ENCODE data around the gene SPHK2.

Gene SPHK2

GRCh38 chr19:48642862-48643261, 23.6 kb downstream of the SPHK2 start:
- no peak for TF ChIP-seq CTCF (IDR thresholded peaks at IDR 0.05; ENCODE audit: low read depth, low read length, missing control alignments)
- H3K4me3 ChIP-seq (ENCODE audit: low read depth, low read length) = no peak overlapping the region
- DNase-seq (ENCODE audit: low read depth) = no peak
- in situ Hi-C loops (cut with HindIII; ENCODE audit: low sequenced_read_pairs) = no loop called here

GRCh38 chr19:48644355-48644754, 25.0 kb downstream of the SPHK2 start:
- TF ChIP-seq CTCF (IDR thresholded peaks at IDR 0.05; ENCODE audit: low read depth, low read length, missing control alignments) = no peak
- in situ Hi-C loops (cut with HindIII; ENCODE audit: low sequenced_read_pairs) = no loop called here
- DNase-seq (ENCODE audit: low read depth) = no peak
- H3K4me3 ChIP-seq (ENCODE audit: low read depth, low read length) = peak overlapping the region; percentile 52

DNA sequence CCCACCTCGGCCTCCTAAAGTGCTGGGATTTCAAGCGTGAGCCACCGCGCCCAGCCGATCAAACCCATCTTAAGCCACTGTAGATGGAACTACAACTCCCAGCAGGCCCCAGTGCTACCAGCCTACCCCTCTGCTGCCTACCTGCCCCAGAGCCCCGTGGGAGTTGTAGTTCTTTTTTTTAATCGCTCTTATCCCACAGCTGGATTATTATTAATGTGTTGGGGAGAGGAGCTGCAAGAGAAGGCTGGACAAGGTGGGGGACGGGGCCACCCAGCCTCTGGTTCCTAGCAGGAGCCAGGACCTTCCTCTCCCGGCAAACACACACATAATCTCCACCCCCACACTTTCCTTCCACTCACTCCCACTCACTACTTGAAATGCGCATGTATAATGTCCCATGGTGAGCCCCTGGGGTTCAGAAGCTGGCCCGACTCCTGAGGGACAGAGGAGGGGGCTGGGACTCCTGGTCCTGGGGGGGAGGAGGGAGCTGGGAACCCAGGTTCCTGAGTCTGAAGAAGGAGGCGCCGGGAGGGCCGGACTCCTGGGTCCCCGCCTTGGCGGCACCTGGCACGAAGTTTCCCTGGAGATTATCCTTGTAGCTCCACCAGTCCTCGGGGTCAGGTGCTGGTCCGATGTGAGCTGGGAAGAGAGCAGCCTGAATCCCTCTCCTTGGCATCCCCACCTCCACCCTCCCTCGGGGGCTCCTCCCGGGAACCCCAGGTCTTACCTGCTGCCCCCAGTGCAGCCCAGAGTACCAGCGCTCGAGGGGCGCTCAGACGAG, 25.7 kb downstream of the SPHK2 start:
- DNase-seq (ENCODE audit: low read depth) = no peak
- in situ Hi-C loops (cut with HindIII; ENCODE audit: low sequenced_read_pairs) = no loop called here
- no peak for TF ChIP-seq CTCF (IDR thresholded peaks at IDR 0.05; ENCODE audit: low read depth, low read length, missing control alignments)
- peak overlapping the region; percentile 52 for H3K4me3 ChIP-seq (ENCODE audit: low read depth, low read length)

- in situ Hi-C loops (cut with HindIII; ENCODE audit: low sequenced_read_pairs) = no loop called here
- DNase-seq (ENCODE audit: low read depth) = no peak
- no peak for TF ChIP-seq CTCF (IDR thresholded peaks at IDR 0.05; ENCODE audit: low read depth, low read length, missing control alignments)
- H3K4me3 ChIP-seq (ENCODE audit: low read depth, low read length) = peak overlapping the region; percentile 52
Measured at GRCh38 chr19:48645620-48646000, 26.3 kb downstream of the SPHK2 start.

GRCh38 chr19:48646001-48646721, 26.9 kb downstream of the SPHK2 start, which contains the start of gene CA11:
Gene CA11 (minus strand): TSS chr19:48646187. CDS start chr19:48645632, 555 bp downstream.
- H3K4me3 ChIP-seq (ENCODE audit: low read depth, low read length) = peak within 1 kb of the TSS; percentile 52
- TF ChIP-seq CTCF (IDR thresholded peaks at IDR 0.05; ENCODE audit: low read depth, low read length, missing control alignments) = peak; percentile 76
- no peak for DNase-seq (ENCODE audit: low read depth)
- in situ Hi-C loops (cut with HindIII; ENCODE audit: low sequenced_read_pairs) = no loop called here

DNA sequence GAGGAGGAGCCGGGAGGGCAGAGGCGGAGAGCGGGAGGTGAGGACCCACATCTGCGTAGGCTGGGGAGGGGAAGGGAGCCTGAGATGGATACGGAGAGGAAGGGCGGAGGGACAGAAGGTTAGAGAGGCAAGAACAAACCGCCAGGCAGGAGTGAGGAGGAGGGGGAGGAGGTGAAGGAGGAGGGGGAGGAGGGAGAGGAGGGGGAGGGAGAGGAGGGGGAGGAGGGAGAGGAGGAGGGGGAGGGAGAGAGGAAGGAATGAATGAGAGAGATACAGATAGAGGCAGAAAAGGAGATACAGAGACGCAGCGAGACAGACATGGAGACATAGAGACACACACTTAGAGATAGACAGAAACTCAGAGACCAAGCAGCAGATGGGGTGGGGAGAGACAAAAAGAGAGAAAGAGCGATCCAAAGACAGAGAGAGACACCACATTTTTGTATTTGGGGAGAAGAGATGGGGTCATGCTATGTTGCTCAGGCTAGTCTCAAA, 27.5 kb downstream of the SPHK2 start:
- in situ Hi-C loops (cut with HindIII; ENCODE audit: low sequenced_read_pairs) = no loop called here
- no peak for TF ChIP-seq CTCF (IDR thresholded peaks at IDR 0.05; ENCODE audit: low read depth, low read length, missing control alignments)

More for the DNA sequence above, 27.5 kb downstream of the SPHK2 start:
- no peak for DNase-seq (ENCODE audit: low read depth)
- peak overlapping the region; percentile 52 for H3K4me3 ChIP-seq (ENCODE audit: low read depth, low read length)

All from astrocyte of the cerebellum (primary cell).